ENCODE measurements around the gene DNLZ.

GRCh38 chr9:136365775-136366222 is 2.3 kb upstream of the DNLZ start:
- TF ChIP-seq, protein P1, sequence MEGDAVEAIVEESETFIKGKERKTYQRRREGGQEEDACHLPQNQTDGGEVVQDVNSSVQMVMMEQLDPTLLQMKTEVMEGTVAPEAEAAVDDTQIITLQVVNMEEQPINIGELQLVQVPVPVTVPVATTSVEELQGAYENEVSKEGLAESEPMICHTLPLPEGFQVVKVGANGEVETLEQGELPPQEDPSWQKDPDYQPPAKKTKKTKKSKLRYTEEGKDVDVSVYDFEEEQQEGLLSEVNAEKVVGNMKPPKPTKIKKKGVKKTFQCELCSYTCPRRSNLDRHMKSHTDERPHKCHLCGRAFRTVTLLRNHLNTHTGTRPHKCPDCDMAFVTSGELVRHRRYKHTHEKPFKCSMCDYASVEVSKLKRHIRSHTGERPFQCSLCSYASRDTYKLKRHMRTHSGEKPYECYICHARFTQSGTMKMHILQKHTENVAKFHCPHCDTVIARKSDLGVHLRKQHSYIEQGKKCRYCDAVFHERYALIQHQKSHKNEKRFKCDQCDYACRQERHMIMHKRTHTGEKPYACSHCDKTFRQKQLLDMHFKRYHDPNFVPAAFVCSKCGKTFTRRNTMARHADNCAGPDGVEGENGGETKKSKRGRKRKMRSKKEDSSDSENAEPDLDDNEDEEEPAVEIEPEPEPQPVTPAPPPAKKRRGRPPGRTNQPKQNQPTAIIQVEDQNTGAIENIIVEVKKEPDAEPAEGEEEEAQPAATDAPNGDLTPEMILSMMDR (IDR thresholded peaks at IDR 0.05): no peak
- no peak for TF ChIP-seq POLR2A (IDR thresholded peaks at IDR 0.05)
